GM23338 (cell line): ENCODE measurements around the gene SMCO3. TPM values are rescaled to one million over a fixed set of nuclear protein-coding genes. Genes with fewer than 3 reads are reported as not detected.

Experiments used
- ATAC-seq: fragments of 200-7000 bp; cut with Tn5 transposase; 3 replicates; pipeline ENCODE4 v1.9.1; 2020
- DNase-seq: peaks from one replicate; pipeline ENCODE4 v3.0.0-alpha.2; 2015; ENCODE audit warnings: low spot score
- H2AFZ ChIP-seq: fragments of 200-600 bp; sonication (generic); 2 replicates; pipeline ENCODE4 v1.8.0; 2016; ENCODE audit warnings: antibody characterized with exemption, mild to moderate bottlenecking, moderate library complexity
- H3F3A ChIP-seq: fragments of 200-600 bp; sonication (generic); replicated peaks from 2 replicates; pipeline ENCODE4 v1.8.0; 2017; ENCODE audit warnings: antibody characterized with exemption, mixed run types, low read depth
- H3K27ac ChIP-seq: fragments of 200-600 bp; sonication (generic); 2 replicates; pipeline ENCODE4 v1.6.1; 2016; ENCODE audit warnings: low read depth
- H3K27me3 ChIP-seq: fragments of 200-600 bp; sonication (generic); 2 replicates; pipeline ENCODE4 v1.8.0; 2016; ENCODE audit warnings: mild to moderate bottlenecking, mixed run types, moderate library complexity; ENCODE audit not compliant: insufficient read depth
- H3K36me3 ChIP-seq: fragments of 200-600 bp; sonication (generic); 2 replicates; pipeline ENCODE4 v1.8.0; 2016; ENCODE audit warnings: mild to moderate bottlenecking; ENCODE audit not compliant: insufficient read depth
- H3K4me1 ChIP-seq: fragments of 200-600 bp; sonication (generic); 2 replicates; pipeline ENCODE4 v1.8.0; 2016; ENCODE audit warnings: mild to moderate bottlenecking, moderate library complexity; ENCODE audit not compliant: insufficient read depth
- H3K4me2 ChIP-seq: fragments of 200-600 bp; sonication (generic); 2 replicates; pipeline ENCODE4 v1.7.1; 2017; ENCODE audit warnings: mixed run types
- H3K4me3 ChIP-seq: fragments of 200-600 bp; sonication (generic); 2 replicates; pipeline ENCODE4 v1.6.1; 2016; ENCODE audit warnings: mixed run types
- H3K79me2 ChIP-seq: fragments of 200-600 bp; sonication (generic); replicated peaks from 2 replicates; pipeline ENCODE4 v1.8.0; 2017; ENCODE audit warnings: mild to moderate bottlenecking; ENCODE audit not compliant: insufficient read depth
- H3K9me2 ChIP-seq: fragments of 200-600 bp; sonication (generic); 2 replicates; pipeline ENCODE4 v1.8.0; 2017; ENCODE audit not compliant: insufficient read depth
- H4K20me1 ChIP-seq: fragments of 200-600 bp; sonication (generic); replicated peaks from 2 replicates; pipeline ENCODE4 v1.8.0; 2017; ENCODE audit warnings: mild to moderate bottlenecking; ENCODE audit not compliant: insufficient read depth
- H3K27ac Mint-ChIP-seq: 2 replicates; pipeline ENCODE4 v1.8.0; 2020; ENCODE audit warnings: inconsistent platforms, mild to moderate bottlenecking, moderate library complexity, mixed read lengths
- H3K27me3 Mint-ChIP-seq: 3 replicates; pipeline ENCODE4 v1.8.0; 2022; ENCODE audit warnings: low read depth, mild to moderate bottlenecking, moderate library complexity, mixed read lengths, inconsistent platforms; ENCODE audit not compliant: insufficient read depth, poor library complexity
- H3K36me3 Mint-ChIP-seq: 3 replicates; pipeline ENCODE4 v1.8.0; 2021; ENCODE audit warnings: low read depth, mild to moderate bottlenecking, inconsistent platforms, moderate library complexity, mixed read lengths
- H3K4me1 Mint-ChIP-seq: 3 replicates; pipeline ENCODE4 v1.8.0; 2020; ENCODE audit warnings: mild to moderate bottlenecking, inconsistent platforms, mixed read lengths
- H3K4me3 Mint-ChIP-seq: 3 replicates; pipeline ENCODE4 v1.8.0; 2021; ENCODE audit warnings: moderate library complexity, mild to moderate bottlenecking, inconsistent platforms, mixed read lengths
- H3K9me3 Mint-ChIP-seq: 3 replicates; pipeline ENCODE4 v1.8.0; 2020; ENCODE audit warnings: moderate library complexity, mild to moderate bottlenecking, inconsistent platforms, mixed read lengths
- ETS1 ChIP-seq: IDR thresholded peaks from 2 replicates; pipeline ENCODE4 v1.6.1; 2016; ENCODE audit warnings: antibody characterized with exemption
- EZH2 ChIP-seq: fragments of 200-600 bp; sonication (generic); IDR thresholded peaks from one replicate; pipeline ENCODE4 v1.8.0; 2017; ENCODE audit warnings: antibody characterized with exemption, mild to moderate bottlenecking, low read depth; ENCODE audit not compliant: unreplicated experiment
- JUNB ChIP-seq: IDR thresholded peaks from one replicate; pipeline ENCODE4 v1.6.1; 2016; ENCODE audit warnings: antibody characterized with exemption; ENCODE audit not compliant: unreplicated experiment
- NANOG ChIP-seq: IDR thresholded peaks from 2 replicates; pipeline ENCODE4 v1.6.1; 2016; ENCODE audit warnings: antibody characterized with exemption, borderline replicate concordance
- POLR2AphosphoS5 ChIP-seq: IDR thresholded peaks from 2 replicates; pipeline ENCODE4 v1.6.1; 2016; ENCODE audit warnings: antibody characterized with exemption, low read depth
- REST ChIP-seq: IDR thresholded peaks from one replicate; pipeline ENCODE4 v1.6.1; 2018; ENCODE audit warnings: antibody characterized with exemption; ENCODE audit not compliant: unreplicated experiment
- STAT1 ChIP-seq: IDR thresholded peaks from one replicate; pipeline ENCODE4 v1.6.1; 2016; ENCODE audit warnings: antibody characterized with exemption; ENCODE audit not compliant: unreplicated experiment
- ZNF114 ChIP-seq: fragments of 250-450 bp; sonication (Bioruptor Pico); IDR thresholded peaks from 2 replicates; pipeline ENCODE4 v1.5.0; 2020; ENCODE audit warnings: mild to moderate bottlenecking, moderate library complexity
- ZNF331 ChIP-seq: fragments of 250-450 bp; sonication (Bioruptor Pico); IDR thresholded peaks from 2 replicates; pipeline ENCODE4 v1.5.0; 2020; ENCODE audit warnings: low read depth, mild to moderate bottlenecking, moderate library complexity
- ZNF462 ChIP-seq: fragments of 250-450 bp; sonication (Bioruptor Pico); IDR thresholded peaks from 2 replicates; pipeline ENCODE4 v1.5.0; 2020; ENCODE audit warnings: mild to moderate bottlenecking, moderate library complexity
- polyA plus RNA-seq: library from polyadenylated mRNA; unstranded; fragments of >200 nt; fragmentation: Nextera tagmentation; extraction: Ambion mirVana; gene quantifications from 2 replicates; pipeline ENCODE4 v1.2.1, GENCODE V29; 2016
- total RNA-seq: library from RNA; depleted of rRNA; stranded (reverse); fragments of >200 nt; shearing (Covaris generic); gene quantifications from 2 replicates; pipeline ENCODE4 v1.2.3, GENCODE V29; 2014

Gene SMCO3
- total and polyA plus RNA-seq, 2 experiments from 2014 or later: 0.13 TPM; not detected in 1

GRCh38 chr12:14852880-14853279 lies 38.9 kb upstream of the SMCO3 start:
- Histone ChIP-seq H3K27me3 (no peaks in the 10 kb centered on the region), H3K9me2 (no peaks in the 10 kb centered on the region), H3K4me2 (no peak overlapping the region), H2AFZ (peak overlapping the region; percentile 75; the same call in 1 of the 2 replicates), H3K27ac (no peak overlapping the region), H3K4me3 (no peak overlapping the region), H3K36me3 (no peaks in the 10 kb centered on the region), H3K4me1 (peaks cover 13% of the 10 kb centered on the region; the same call in 1 of the 2 replicates), H4K20me1 (no peaks in the 10 kb centered on the region), H3F3A (no peaks in the 10 kb centered on the region), H3K79me2 (no peaks in the 10 kb centered on the region)
- H3K27ac Mint-ChIP-seq: no peak overlapping the region
- ATAC-seq (peak; percentile 76), DNase-seq (peak; percentile 21)
- no peaks in the 10 kb centered on the region for H3K36me3 Mint-ChIP-seq
- no peaks in the 10 kb centered on the region for H3K27me3 Mint-ChIP-seq
- H3K4me3 Mint-ChIP-seq: no peak overlapping the region
- peaks cover 5% of the 10 kb centered on the region; the same call in 2 of the 3 replicates for H3K9me3 Mint-ChIP-seq
- H3K4me1 Mint-ChIP-seq: peaks cover 11% of the 10 kb centered on the region
- TF ChIP-seq POLR2AphosphoS5 (no peak), ETS1 (no peak), STAT1 (no peak)

- ATAC-seq: no peak
- H3K27me3 Mint-ChIP-seq: peaks cover 3% of the 10 kb centered on the region
- Histone ChIP-seq H3K36me3 (no peaks in the 10 kb centered on the region), H3K79me2 (no peaks in the 10 kb centered on the region), H2AFZ (peak overlapping the region; percentile 54; the same call in 1 of the 2 replicates), H4K20me1 (no peaks in the 10 kb centered on the region), H3K9me2 (no peaks in the 10 kb centered on the region), H3K27ac (no peak overlapping the region), H3K4me2 (no peak overlapping the region), H3K4me1 (peaks cover 13% of the 10 kb centered on the region; the same call in 1 of the 2 replicates), H3K27me3 (no peaks in the 10 kb centered on the region), H3F3A (no peaks in the 10 kb centered on the region), H3K4me3 (no peak overlapping the region)
- no peak overlapping the region for H3K27ac Mint-ChIP-seq
- DNase-seq: no peak
- H3K4me3 Mint-ChIP-seq: no peak overlapping the region
- peaks cover 11% of the 10 kb centered on the region for H3K4me1 Mint-ChIP-seq
- no peaks in the 10 kb centered on the region for H3K36me3 Mint-ChIP-seq
- H3K9me3 Mint-ChIP-seq: no peaks in the 10 kb centered on the region
- TF ChIP-seq STAT1 (no peak), ZNF462 (CRISPR knock-in tag) (no peak), NANOG (no peak), ZNF331 (CRISPR knock-in tag) (no peak), JUNB (no peak), ZNF114 (no peak), EZH2 (no peak), REST (no peak)
Measured at GRCh38 chr12:14850929-14851663, 37.1 kb upstream of the SMCO3 start.
